T1000 (cell line): ENCODE data around the gene TCP10L.
"Not testable (repeated sequence)": the region's sequence is repeated elsewhere in the genome, so short reads cannot be mapped to it uniquely, and the experiment has no call there.

ENCODE experiments used
- DNase-seq: peaks from one replicate; lab custom pipeline; 2025; ENCODE audit warnings: mixed read lengths; lab: John Stamatoyannopoulos, UW

The TCP10L gene, protein sequence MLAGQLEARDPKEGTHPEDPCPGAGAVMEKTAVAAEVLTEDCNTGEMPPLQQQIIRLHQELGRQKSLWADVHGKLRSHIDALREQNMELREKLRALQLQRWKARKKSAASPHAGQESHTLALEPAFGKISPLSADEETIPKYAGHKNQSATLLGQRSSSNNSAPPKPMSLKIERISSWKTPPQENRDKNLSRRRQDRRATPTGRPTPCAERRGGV

DNA sequence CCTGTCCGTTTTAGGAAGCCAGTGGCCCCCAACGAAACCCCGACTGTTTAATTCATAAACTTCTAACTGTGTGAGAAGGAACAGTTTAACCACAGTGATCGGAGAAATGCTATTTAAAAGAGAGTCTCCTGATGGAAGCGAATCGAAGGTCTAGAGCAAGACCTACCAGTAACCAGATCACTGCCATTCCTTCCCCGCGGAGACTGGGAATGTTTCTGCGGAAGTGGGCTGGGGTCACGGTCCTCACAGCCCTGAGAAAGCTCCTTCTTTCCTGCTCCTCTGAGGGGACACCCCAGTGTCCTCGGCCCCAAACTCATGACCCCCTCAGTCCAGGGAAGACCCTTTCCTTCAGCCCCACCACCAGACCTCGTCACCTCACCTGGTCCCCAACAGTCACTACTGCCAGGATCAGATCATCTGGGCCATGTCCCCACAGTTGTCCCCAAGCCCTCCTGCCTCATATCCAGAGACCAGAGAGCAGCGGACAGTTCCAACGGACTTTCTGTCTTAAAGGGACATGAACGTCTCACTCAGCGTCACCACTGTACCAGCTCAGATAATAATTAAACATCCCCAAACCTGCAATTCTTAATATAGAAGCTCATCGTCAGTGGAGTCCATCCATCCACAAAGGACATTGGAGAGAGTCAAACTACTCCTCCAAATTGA lies at the start of gene TCP10L:
Gene TCP10L, minus strand, starts transcription at position 482 of the 669 bp plus-strand sequence. CDS start 1,219 bp downstream, outside the sequence.
- DNase-seq: no peak

DNA sequence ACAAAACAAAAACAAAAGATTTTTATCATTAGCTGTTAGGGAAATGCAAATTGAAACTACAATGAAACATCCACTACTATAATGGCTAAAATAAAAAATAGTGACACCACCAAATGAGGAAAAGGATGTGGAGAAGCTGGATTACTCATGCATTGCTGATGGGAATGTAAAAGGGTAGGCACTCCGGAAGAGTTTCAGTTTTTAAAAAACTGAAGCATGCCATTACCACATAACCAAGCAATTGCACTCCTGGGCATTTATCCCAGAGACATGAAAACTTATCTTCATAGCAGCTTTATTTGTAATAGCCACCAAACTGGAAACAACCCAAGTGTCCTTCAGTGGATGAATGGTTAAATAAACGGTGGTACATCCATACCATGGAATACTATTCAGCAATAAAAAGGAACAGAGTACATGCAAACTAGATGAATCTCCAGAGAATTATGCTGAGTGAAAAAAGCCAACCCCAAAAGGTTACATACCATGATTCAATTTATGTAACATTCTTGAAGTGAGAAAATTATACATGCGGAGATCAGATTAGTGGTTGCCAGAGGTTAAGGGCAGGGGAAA lies 41.4 kb upstream of the TCP10L start:
- DNase-seq: no peak

DNA sequence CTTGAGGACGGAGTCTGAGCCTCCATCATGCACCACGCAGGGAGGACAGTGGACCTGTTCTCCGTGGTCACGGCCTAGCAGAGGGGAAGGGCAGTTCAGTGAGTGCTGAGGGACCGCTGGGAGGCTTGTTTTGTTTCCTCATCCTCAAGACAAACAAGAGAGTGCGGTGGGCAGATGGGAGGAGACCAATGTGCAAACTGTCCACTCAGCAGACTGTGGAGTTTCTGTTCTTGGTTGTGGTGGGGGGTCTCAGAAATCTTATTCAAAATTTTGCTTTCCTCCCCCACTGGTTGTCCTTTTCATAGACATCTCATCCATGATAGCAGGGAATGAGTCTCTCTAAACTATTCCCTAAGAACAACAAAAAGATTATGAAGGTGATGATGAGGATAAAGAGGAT lies 32.9 kb upstream of the TCP10L start:
- DNase-seq: not testable (repeated sequence)

GRCh38 chr21:32613436-32614043 lies 28.2 kb upstream of the TCP10L start:
- DNase-seq: no peak

GRCh38 chr21:32612999-32613337 lies 27.6 kb upstream of the TCP10L start:
- no peak for DNase-seq

GRCh38 chr21:32612075-32612998 lies 27.0 kb upstream of the TCP10L start, which contains the start of gene CFAP298:
CFAP298 (minus strand) TSS chr21:32612377; CDS start chr21:32612243, 134 bp downstream.
- peak; percentile 88 for DNase-seq

DNA sequence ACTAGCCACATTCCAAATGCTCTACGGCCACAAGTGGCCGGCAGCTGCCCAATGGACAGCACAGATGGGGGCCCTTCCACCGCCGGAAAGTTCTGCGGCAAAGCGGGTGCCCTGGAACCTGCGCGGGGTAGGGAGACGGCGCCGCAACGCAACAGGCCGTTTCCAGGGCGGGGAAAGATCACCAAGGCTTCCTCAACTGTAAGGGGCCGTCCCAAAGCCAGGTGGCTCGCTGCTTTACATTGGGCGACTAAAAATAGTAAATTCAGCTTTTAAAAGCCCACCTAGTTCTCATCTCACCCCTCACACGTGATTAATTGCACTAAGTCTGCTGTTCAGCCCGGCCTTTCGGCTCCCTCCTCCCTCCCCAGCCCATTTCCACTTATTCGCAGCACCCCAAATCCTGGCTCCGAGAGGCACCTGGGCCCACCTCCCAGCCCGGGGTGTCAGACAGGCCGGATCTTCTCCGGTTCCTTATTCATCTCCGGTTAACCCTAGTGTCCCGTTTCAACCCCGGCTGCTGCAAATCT lies 26.2 kb upstream of the TCP10L start:
- DNase-seq: no peak

GRCh38 chr21:32610940-32611339 lies 25.6 kb upstream of the TCP10L start:
- not testable (repeated sequence) for DNase-seq

- DNase-seq: no peak
Observed at GRCh38 chr21:32608851-32609250, 23.5 kb upstream of the TCP10L start.

GRCh38 chr21:32605469-32605868 lies 20.1 kb upstream of the TCP10L start:
- DNase-seq: no peak

GRCh38 chr21:32604464-32604863 lies 19.1 kb upstream of the TCP10L start:
- DNase-seq: no peak

DNA sequence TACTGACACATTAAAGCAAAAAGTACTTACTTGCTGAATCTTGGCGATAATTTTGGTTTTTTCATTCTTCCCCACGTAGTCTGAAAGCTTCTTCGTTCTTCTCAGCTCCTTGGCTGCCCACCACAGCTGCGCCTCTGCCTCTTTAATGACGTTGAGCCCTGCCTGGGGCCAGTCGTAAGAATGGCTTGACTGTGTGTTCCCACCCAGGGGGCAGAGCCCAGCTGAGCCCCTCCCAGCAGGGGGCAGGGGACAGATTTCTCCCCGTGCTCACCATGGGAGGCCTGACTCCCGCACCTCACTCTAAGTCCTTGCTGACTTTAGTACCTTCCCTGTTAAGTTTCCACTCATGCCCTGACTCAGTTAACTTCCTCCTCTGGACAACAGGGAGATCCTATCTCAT lies 17.8 kb upstream of the TCP10L start:
- DNase-seq: no peak

GRCh38 chr21:32602099-32602498 lies 16.8 kb upstream of the TCP10L start:
- DNase-seq: no peak

GRCh38 chr21:32599526-32599925 lies 14.2 kb upstream of the TCP10L start:
- DNase-seq: no peak

GRCh38 chr21:32599091-32599490 lies 13.8 kb upstream of the TCP10L start:
- no peak for DNase-seq

DNA sequence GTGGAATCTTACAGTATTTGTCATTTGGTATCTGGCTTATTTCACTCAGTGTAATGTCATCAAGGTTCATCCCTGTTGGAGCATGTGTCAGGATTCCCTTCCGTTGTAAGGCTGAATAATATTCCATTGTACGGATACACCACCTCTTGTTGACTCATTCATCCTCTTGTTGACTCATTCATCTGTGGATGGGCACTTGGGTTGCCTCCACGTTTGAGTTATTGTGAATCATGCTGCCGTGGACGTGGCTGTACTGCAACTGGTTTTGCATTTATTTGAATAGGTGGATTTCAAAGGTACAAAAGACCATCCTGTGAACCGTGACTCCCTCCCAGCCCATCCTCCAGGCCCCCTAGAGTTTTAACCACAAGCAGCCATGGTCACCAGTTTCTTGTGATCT lies 11.9 kb upstream of the TCP10L start:
- peak; percentile 66 for DNase-seq

GRCh38 chr21:32595431-32595830 lies 10.1 kb upstream of the TCP10L start:
- DNase-seq: no peak

DNA sequence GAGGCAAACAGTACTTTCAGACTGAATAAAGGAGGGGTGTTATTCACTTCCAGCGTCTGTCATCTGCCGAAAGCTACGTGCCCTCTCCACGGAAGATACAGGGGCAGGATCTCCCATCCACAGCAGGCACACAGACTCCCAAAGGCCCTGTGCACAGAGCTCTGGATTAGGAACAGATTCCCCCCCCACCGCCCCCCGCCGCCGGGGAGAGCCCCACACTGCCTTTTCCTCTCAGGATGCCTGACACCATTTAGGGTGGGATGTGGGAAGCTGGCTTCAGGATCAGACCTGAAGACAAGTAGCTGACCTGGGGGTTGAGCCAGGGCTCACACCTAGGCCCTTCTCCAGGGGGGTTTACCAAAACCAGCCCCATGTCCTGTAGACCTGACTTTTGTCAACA lies 8.4 kb upstream of the TCP10L start:
- DNase-seq: no peak

- no peak for DNase-seq
Observed at GRCh38 chr21:32592929-32593502, 7.7 kb upstream of the TCP10L start.

DNA sequence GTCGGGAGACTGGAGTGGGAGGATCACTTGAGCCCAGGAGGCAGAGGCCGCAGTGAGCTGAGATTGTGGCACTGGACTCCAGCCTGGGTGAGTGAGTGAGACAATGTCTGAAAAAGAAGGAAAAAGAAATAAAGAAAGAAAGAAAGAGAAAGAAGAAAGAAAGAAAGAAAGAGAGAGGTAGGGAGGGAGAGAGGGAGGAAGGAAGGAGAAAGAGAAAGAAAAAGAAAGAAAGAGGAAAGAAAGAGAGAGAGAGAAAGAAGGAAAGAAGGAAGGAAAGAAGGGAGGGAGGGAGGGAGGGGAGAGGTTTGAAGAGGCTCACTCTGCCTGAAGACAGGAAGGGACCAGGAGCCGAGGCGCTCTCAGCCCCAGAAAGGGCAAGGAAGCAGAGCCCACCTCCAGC lies 4.8 kb upstream of the TCP10L start:
- no peak for DNase-seq

DNA sequence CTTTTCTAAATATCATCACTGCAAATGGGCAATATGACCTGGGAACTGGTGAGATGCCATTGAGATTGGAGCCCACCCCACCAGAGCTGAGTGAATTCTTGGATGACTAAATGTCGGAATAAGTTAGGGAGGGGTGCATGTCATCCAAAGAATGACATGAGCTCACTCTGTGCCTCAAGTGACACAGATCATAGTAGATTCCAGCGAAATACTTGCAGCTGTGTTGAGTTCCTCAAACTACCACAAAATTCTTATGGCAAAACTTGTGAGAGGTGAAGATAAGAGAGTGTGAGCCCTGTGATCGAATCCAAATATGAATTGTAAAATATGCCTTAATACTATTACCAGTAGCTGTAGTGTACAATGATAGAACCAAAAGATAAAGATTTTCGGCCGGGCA lies 2.3 kb upstream of the TCP10L start:
- no peak for DNase-seq
